RWPE2 (cell line): ENCODE results near the gene ZNF382.
A peak's percentile ranks its signal among the peaks of the same experiment; 100 is the strongest.

Source experiments
- ATAC-seq: fragments of 200-7000 bp; cut with Tn5 transposase; 3 replicates; pipeline ENCODE4 v1.9.1; 2021; ENCODE audit warnings: low read depth
- DNase-seq: peaks from one replicate; pipeline ENCODE4 v3.0.0-alpha.2; 2020; ENCODE audit warnings: low spot score
- H3K27ac ChIP-seq: fragments of 450-650 bp; 2 replicates; pipeline ENCODE4 v1.5.1; 2017; ENCODE audit warnings: mild to moderate bottlenecking; ENCODE audit not compliant: poor library complexity, severe bottlenecking
- H3K27me3 ChIP-seq: fragments of 250-450 bp; sonication (Bioruptor Pico); 2 replicates; pipeline ENCODE4 v1.5.1; 2021; ENCODE audit warnings: mild to moderate bottlenecking, moderate library complexity; ENCODE audit not compliant: insufficient read depth, poor library complexity, severe bottlenecking
- H3K36me3 ChIP-seq: fragments of 250-450 bp; sonication (Bioruptor Pico); 2 replicates; pipeline ENCODE4 v1.5.1; 2020; ENCODE audit warnings: low read depth, mild to moderate bottlenecking, moderate library complexity
- H3K4me1 ChIP-seq: fragments of 250-450 bp; sonication (Bioruptor Pico); 2 replicates; pipeline ENCODE4 v1.5.1; 2021; ENCODE audit warnings: mild to moderate bottlenecking, moderate library complexity; ENCODE audit not compliant: insufficient read depth, poor library complexity, severe bottlenecking
- H3K4me3 ChIP-seq: fragments of 250-450 bp; sonication (Bioruptor Pico); 2 replicates; pipeline ENCODE4 v1.5.1; 2021; ENCODE audit warnings: mild to moderate bottlenecking, moderate library complexity; ENCODE audit not compliant: severe bottlenecking
- H3K9me3 ChIP-seq: fragments of 250-450 bp; sonication (Bioruptor Pico); 2 replicates; pipeline ENCODE4 v1.5.1; 2021; ENCODE audit warnings: mild to moderate bottlenecking, moderate library complexity; ENCODE audit not compliant: severe bottlenecking
- TF ChIP-seq, protein P1 (sequence below): fragments of 450-650 bp; IDR thresholded peaks from one replicate; pipeline ENCODE4 v1.5.1; 2017; ENCODE audit warnings: mild to moderate bottlenecking, moderate library complexity; ENCODE audit not compliant: poor library complexity, severe bottlenecking

Gene ZNF382

DNA sequence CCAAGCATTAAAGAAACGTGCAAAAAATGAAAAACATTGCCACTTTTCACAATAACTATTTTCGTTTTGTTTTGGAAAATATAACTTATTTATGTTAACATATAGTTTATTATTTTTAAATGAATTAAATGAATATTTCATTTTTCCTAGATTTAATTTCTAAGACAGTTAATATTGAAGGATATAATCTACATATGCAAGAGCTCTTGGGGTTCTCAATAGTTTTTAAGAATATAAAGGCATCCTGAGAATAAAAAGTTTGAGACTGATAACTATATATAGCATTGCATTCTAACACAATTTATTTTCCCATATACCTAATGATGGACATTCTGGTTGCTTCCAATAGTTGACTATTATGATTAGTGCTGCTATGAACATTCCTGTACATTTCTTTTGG, 41.6 kb downstream of the ZNF382 start:
- no peak overlapping the region for H3K4me3 ChIP-seq
- no peaks in the 10 kb centered on the region for H3K4me1 ChIP-seq
- ATAC-seq (no peak), DNase-seq (no peak)
- H3K9me3 ChIP-seq: peaks cover 14% of the 10 kb centered on the region
- no peak overlapping the region for H3K27ac ChIP-seq
- peaks cover 40% of the 10 kb centered on the region for H3K36me3 ChIP-seq
- no peaks in the 10 kb centered on the region for H3K27me3 ChIP-seq
- TF ChIP-seq, protein P1, sequence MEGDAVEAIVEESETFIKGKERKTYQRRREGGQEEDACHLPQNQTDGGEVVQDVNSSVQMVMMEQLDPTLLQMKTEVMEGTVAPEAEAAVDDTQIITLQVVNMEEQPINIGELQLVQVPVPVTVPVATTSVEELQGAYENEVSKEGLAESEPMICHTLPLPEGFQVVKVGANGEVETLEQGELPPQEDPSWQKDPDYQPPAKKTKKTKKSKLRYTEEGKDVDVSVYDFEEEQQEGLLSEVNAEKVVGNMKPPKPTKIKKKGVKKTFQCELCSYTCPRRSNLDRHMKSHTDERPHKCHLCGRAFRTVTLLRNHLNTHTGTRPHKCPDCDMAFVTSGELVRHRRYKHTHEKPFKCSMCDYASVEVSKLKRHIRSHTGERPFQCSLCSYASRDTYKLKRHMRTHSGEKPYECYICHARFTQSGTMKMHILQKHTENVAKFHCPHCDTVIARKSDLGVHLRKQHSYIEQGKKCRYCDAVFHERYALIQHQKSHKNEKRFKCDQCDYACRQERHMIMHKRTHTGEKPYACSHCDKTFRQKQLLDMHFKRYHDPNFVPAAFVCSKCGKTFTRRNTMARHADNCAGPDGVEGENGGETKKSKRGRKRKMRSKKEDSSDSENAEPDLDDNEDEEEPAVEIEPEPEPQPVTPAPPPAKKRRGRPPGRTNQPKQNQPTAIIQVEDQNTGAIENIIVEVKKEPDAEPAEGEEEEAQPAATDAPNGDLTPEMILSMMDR: no peak

DNA sequence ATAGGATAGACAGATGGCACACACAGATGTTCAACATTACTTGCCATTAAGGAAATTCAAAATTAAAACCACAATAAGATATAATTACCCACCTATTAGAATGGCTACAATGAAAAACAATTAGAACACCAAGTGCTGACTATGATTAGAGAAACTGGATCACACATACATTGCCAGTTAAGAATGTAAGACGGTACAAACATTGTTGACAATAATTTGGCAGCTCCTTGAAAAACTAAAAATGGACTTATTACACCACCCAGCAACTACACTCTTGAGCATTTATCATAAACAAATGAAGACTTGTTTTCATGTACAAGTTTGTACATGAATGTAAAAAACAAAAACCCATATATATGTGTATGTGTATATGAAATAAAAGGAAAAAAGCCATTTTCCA, 47.8 kb downstream of the ZNF382 start:
- no peak for DNase-seq
- H3K27me3 ChIP-seq: no peaks in the 10 kb centered on the region
- no peak overlapping the region for H3K27ac ChIP-seq
- TF ChIP-seq, protein P1: no peak
- H3K4me1 ChIP-seq: no peaks in the 10 kb centered on the region
- no peak overlapping the region for H3K4me3 ChIP-seq
- peaks cover 65% of the 10 kb centered on the region for H3K36me3 ChIP-seq
- no peak for ATAC-seq
- H3K9me3 ChIP-seq: peaks cover 10% of the 10 kb centered on the region

DNA sequence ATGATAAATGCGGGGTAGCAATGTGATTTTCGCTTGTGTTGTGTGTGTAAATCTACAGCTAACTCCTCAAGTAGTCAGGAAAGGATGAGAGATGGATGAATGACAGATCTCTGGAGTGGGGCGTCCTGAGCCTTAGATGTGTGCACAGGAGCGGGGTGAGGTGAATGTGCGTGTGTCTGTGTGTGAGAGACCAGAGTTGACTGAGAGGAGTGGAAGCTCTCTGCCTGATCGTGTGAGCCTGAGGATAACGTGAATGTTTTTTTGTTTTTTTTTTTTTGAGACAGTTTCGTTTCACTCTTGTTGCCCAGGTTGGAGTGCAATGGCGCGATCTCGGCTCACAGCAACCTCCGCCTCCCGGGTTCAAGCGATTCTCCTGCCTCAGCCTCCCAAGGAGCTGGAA, 60.7 kb downstream of the ZNF382 start:
- DNase-seq (no peak), ATAC-seq (no peak)
- peak overlapping the region; percentile 80 for H3K4me3 ChIP-seq
- TF ChIP-seq, protein P1: no peak
- peak overlapping the region; percentile 22 for H3K27ac ChIP-seq
- H3K36me3 ChIP-seq: peaks cover 35% of the 10 kb centered on the region
- H3K9me3 ChIP-seq: peaks cover 2% of the 10 kb centered on the region
- no peaks in the 10 kb centered on the region for H3K4me1 ChIP-seq
- no peaks in the 10 kb centered on the region for H3K27me3 ChIP-seq

DNA sequence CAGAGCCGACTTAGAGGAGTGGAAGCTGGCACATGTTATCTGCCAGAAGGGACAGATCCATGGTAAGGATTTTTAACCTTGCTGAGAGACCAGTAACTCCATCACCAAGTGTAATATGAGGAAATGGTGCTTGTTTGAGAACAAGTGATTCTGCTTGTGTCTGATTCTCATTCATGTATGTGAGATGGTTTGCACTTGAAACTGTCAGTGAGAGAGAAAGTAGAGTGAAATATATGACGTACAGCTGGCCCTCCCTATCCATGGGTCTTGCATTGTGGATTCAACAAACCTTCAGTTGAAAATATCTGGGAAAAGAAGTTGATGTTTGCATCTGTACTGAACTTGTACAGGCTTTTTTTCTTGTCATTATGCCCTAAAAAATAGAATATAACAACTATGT, 63.5 kb downstream of the ZNF382 start:
- Histone ChIP-seq H3K4me1 (no peaks in the 10 kb centered on the region), H3K36me3 (peaks cover 12% of the 10 kb centered on the region), H3K27me3 (no peaks in the 10 kb centered on the region), H3K4me3 (no peak overlapping the region), H3K27ac (no peak overlapping the region), H3K9me3 (peaks cover 2% of the 10 kb centered on the region)
- ATAC-seq (no peak), DNase-seq (no peak)
- TF ChIP-seq, protein P1: no peak

DNA sequence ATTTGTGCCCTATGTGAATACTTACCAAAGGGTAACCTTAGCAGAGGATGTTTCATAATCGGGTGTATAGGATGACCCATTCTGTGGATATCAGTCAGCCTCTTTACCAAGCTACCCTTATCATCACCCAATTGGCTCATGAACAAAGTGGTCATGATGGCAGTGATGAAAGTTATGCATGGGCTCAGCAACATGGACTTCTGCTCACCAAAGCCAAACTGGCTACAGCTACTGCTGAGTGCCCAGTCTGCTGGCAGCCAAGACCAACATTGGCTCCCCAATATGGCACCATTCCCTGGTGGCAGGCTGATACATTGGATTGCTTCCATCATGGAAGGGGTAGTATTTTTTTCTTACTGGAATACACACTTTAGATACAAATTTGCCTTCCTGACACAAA, 67.3 kb downstream of the ZNF382 start:
- Histone ChIP-seq H3K4me3 (no peak overlapping the region), H3K27me3 (no peaks in the 10 kb centered on the region), H3K9me3 (no peaks in the 10 kb centered on the region), H3K4me1 (no peaks in the 10 kb centered on the region), H3K36me3 (no peaks in the 10 kb centered on the region), H3K27ac (no peak overlapping the region)
- TF ChIP-seq, protein P1: no peak
- no peak for DNase-seq
- no peak for ATAC-seq
